ENCODE measurements around the gene H19. TPM values are rescaled to one million over a fixed set of nuclear protein-coding genes. Genes with fewer than 3 reads are reported as not detected.

H19 gene
- total RNA-seq, 2 donors from 2014 or later: 0.55 to 3.8 TPM

DNA sequence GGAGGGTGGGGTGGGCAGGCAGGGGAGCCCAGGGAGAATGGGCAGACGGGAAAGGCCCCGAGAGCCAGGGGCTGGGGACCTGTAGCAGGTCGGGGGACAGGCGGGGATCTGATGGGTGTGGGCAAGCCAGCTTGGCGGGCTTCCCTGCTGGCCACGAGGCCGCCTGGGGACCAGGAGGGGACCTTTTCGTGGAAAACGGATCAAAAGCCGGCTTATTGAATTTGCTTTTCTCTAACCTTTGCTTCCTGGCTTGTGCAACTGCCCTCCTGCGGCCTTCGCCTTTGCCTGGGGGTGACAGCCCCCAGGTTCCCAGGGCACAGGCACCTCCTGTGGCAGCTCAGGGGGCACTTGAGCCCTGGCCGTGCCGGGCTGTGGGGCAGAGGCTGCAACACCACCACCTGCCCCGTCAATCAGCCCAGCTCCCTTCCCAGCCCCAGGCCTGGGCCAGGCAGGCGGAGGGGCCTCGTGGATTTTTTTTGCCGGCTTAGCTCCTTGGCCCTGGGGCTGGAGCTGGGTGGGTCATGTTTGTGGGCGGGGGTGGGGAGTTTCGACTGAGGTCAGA is 41.6 kb upstream of the H19 start:
- no CpG with 5 or more reads among the region's 20 CpGs for WGBS, 2 experiments (ENCODE audit: insufficient coverage in 1 of 2, insufficient read length in 1 of 2)
- no peak overlapping the region for H3K4me3 Mint-ChIP-seq
- no peak for DNase-seq

GRCh38 chr11:2036863-2037486 is 39.3 kb upstream of the H19 start:
- H3K36me3 Mint-ChIP-seq (ENCODE audit: low read depth): no peaks in the 10 kb centered on the region
- H3K4me1 ChIP-seq (ENCODE audit: control insufficient read depth, insufficient read depth, low read length): no peaks in the 10 kb centered on the region
- no peaks in the 10 kb centered on the region for H3K4me1 Mint-ChIP-seq
- no peak for DNase-seq
- no peak overlapping the region for H3K27ac Mint-ChIP-seq
- H3K27ac ChIP-seq (ENCODE audit: low read depth, low read length): no peak overlapping the region
- whole genome bisulfite sequencing, 2 experiments (ENCODE audit: insufficient coverage in 1 of 2, insufficient read length in 1 of 2): no CpG with 5 or more reads among the region's 18 CpGs
- H3K4me3 ChIP-seq (ENCODE audit: low read length): no peak overlapping the region
- H3K9ac ChIP-seq (ENCODE audit: extremely low read depth, low read length, poor library complexity, severe bottlenecking): no peak overlapping the region
- no peak overlapping the region for H3K4me3 Mint-ChIP-seq
- H3K27me3 ChIP-seq (ENCODE audit: control insufficient read depth, insufficient read depth, low read length, poor library complexity, severe bottlenecking): peaks cover 3% of the 10 kb centered on the region
- no peaks in the 10 kb centered on the region for H3K9me3 ChIP-seq (ENCODE audit: control insufficient read depth, low read length)
- H3K27me3 Mint-ChIP-seq (ENCODE audit: insufficient read depth): no peaks in the 10 kb centered on the region
- H3K9me3 Mint-ChIP-seq: no peaks in the 10 kb centered on the region
- H3K36me3 ChIP-seq (ENCODE audit: control insufficient read depth, insufficient read depth, low read length): no peaks in the 10 kb centered on the region
- TF ChIP-seq, protein P1, sequence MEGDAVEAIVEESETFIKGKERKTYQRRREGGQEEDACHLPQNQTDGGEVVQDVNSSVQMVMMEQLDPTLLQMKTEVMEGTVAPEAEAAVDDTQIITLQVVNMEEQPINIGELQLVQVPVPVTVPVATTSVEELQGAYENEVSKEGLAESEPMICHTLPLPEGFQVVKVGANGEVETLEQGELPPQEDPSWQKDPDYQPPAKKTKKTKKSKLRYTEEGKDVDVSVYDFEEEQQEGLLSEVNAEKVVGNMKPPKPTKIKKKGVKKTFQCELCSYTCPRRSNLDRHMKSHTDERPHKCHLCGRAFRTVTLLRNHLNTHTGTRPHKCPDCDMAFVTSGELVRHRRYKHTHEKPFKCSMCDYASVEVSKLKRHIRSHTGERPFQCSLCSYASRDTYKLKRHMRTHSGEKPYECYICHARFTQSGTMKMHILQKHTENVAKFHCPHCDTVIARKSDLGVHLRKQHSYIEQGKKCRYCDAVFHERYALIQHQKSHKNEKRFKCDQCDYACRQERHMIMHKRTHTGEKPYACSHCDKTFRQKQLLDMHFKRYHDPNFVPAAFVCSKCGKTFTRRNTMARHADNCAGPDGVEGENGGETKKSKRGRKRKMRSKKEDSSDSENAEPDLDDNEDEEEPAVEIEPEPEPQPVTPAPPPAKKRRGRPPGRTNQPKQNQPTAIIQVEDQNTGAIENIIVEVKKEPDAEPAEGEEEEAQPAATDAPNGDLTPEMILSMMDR (conservative IDR thresholded peaks at IDR 0.05): no peak

More for the DNA sequence above, 41.6 kb upstream of the H19 start:
- no peak overlapping the region for H3K9ac ChIP-seq (ENCODE audit: extremely low read depth, low read length, poor library complexity, severe bottlenecking)
- TF ChIP-seq, protein P1 (conservative IDR thresholded peaks at IDR 0.05): no peak
- H3K4me1 ChIP-seq (ENCODE audit: control insufficient read depth, insufficient read depth, low read length): no peaks in the 10 kb centered on the region
- Mint-ChIP-seq H3K9me3 (no peaks in the 10 kb centered on the region), H3K27me3 (ENCODE audit: insufficient read depth) (no peaks in the 10 kb centered on the region), H3K4me1 (no peaks in the 10 kb centered on the region), H3K36me3 (ENCODE audit: low read depth) (no peaks in the 10 kb centered on the region), H3K27ac (no peak overlapping the region)
- peaks cover 15% of the 10 kb centered on the region for H3K27me3 ChIP-seq (ENCODE audit: control insufficient read depth, insufficient read depth, low read length, poor library complexity, severe bottlenecking)
- no peak overlapping the region for H3K4me3 ChIP-seq (ENCODE audit: low read length)
- H3K36me3 ChIP-seq (ENCODE audit: control insufficient read depth, insufficient read depth, low read length): no peaks in the 10 kb centered on the region
- H3K9me3 ChIP-seq (ENCODE audit: control insufficient read depth, low read length): no peaks in the 10 kb centered on the region
- H3K27ac ChIP-seq (ENCODE audit: low read depth, low read length): no peak overlapping the region

DNA sequence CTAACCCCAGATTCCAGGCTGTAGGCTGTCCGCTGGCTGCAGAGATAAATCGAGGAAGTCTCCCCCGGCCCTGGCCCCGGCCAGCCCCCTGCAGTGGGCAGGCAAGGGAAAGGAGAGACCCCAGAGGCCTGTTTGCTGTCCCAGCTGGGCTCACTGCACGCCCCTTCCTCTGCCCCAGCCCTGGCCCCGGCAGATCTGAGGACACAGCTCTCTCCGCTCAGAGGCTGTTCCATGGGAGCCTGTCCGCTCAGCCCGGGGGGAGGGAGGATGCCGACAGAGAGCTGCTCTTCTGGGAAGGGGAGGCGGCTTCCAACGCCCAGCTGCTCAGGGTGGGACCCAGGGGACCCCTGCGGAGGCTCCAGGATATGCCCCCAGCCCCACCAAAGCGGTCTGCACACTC is 37.7 kb upstream of the H19 start:
- Histone ChIP-seq H3K27me3 (ENCODE audit: control insufficient read depth, insufficient read depth, low read length, poor library complexity, severe bottlenecking) (no peaks in the 10 kb centered on the region), H3K9ac (ENCODE audit: extremely low read depth, low read length, poor library complexity, severe bottlenecking) (no peak overlapping the region), H3K27ac (ENCODE audit: low read depth, low read length) (no peak overlapping the region), H3K4me1 (ENCODE audit: control insufficient read depth, insufficient read depth, low read length) (no peaks in the 10 kb centered on the region), H3K36me3 (ENCODE audit: control insufficient read depth, insufficient read depth, low read length) (no peaks in the 10 kb centered on the region), H3K9me3 (ENCODE audit: control insufficient read depth, low read length) (no peaks in the 10 kb centered on the region), H3K4me3 (ENCODE audit: low read length) (no peak overlapping the region)
- Mint-ChIP-seq H3K4me3 (no peak overlapping the region), H3K36me3 (ENCODE audit: low read depth) (no peaks in the 10 kb centered on the region), H3K4me1 (no peaks in the 10 kb centered on the region), H3K9me3 (no peaks in the 10 kb centered on the region), H3K27me3 (ENCODE audit: insufficient read depth) (no peaks in the 10 kb centered on the region), H3K27ac (no peak overlapping the region)
- DNase-seq: no peak
- TF ChIP-seq, protein P1 (conservative IDR thresholded peaks at IDR 0.05): no peak
- no CpG with 5 or more reads among the region's 14 CpGs for WGBS, 2 experiments (ENCODE audit: insufficient coverage in 1 of 2, insufficient read length in 1 of 2)
